NCI-H2081 (cell line): ENCODE measurements around the gene TUNAR.

Experiments used
- DNase-seq, 2 experiments: peaks; one replicate each; lab custom pipeline; 2025; lab: John Stamatoyannopoulos, UW

TUNAR gene

GRCh38 chr14:95872777-95873176 lies 3.9 kb upstream of the TUNAR start:
- no peak for DNase-seq

- DNase-seq = peak; percentile 51 to 70
These were observed 536 bp upstream of the TUNAR start for GRCh38 chr14:95875831-95876760.

GRCh38 chr14:95877633-95878032 lies 1.0 kb downstream of the TUNAR start:
- no peak for DNase-seq

- no peak for DNase-seq
These were observed 7.7 kb downstream of the TUNAR start for GRCh38 chr14:95884377-95884776.

- no peak for DNase-seq
These were observed 8.6 kb downstream of the TUNAR start for GRCh38 chr14:95885278-95885677.

GRCh38 chr14:95885866-95886265 lies 9.2 kb downstream of the TUNAR start:
- no peak for DNase-seq

GRCh38 chr14:95886366-95887056 lies 9.9 kb downstream of the TUNAR start:
- no peak for DNase-seq

- no peak for DNase-seq
These were observed 10.7 kb downstream of the TUNAR start for GRCh38 chr14:95887351-95887750.

- DNase-seq = no peak
These were observed 12.8 kb downstream of the TUNAR start for GRCh38 chr14:95889236-95889979.

GRCh38 chr14:95891742-95892141 lies 15.1 kb downstream of the TUNAR start:
- no peak for DNase-seq

- DNase-seq = no peak
These were observed 15.5 kb downstream of the TUNAR start for GRCh38 chr14:95892142-95892541.

GRCh38 chr14:95895720-95896119 lies 19.1 kb downstream of the TUNAR start:
- no peak for DNase-seq

- no peak for DNase-seq
These were observed 20.0 kb downstream of the TUNAR start for GRCh38 chr14:95896498-95897135.

- no peak for DNase-seq
These were observed 20.6 kb downstream of the TUNAR start for GRCh38 chr14:95897280-95897679.

GRCh38 chr14:95901054-95901453 lies 24.4 kb downstream of the TUNAR start:
- DNase-seq = no peak

GRCh38 chr14:95902273-95902826 lies 25.7 kb downstream of the TUNAR start:
- no peak for DNase-seq

GRCh38 chr14:95903165-95903564 lies 26.5 kb downstream of the TUNAR start:
- no peak for DNase-seq

GRCh38 chr14:95903616-95904107 lies 27.0 kb downstream of the TUNAR start:
- DNase-seq = no peak

GRCh38 chr14:95906591-95906990 lies 30.0 kb downstream of the TUNAR start:
- no peak for DNase-seq

- no peak for DNase-seq
These were observed 34.0 kb downstream of the TUNAR start for GRCh38 chr14:95910628-95911027.

GRCh38 chr14:95911456-95911855 lies 34.8 kb downstream of the TUNAR start:
- no peak for DNase-seq

GRCh38 chr14:95915330-95915729 lies 38.7 kb downstream of the TUNAR start:
- no peak for DNase-seq
